OCI-LY7 (cell line): ENCODE measurements around the gene APBB1.

ENCODE experiments used
- EZH2phosphoT487 ChIP-seq: fragments of 200-600 bp; sonication (generic); IDR thresholded peaks from 2 replicates; pipeline ENCODE4 v1.6.1; 2018; ENCODE audit warnings: low read depth, borderline replicate concordance, mild to moderate bottlenecking, mixed run types, antibody characterized with exemption, low read length, moderate library complexity, mixed read lengths
- TF ChIP-seq, protein P1 (sequence below): fragments of 200-600 bp; sonication (generic); conservative IDR thresholded peaks from 2 replicates; pipeline ENCODE4 v1.5.1; 2014; ENCODE audit warnings: mild to moderate bottlenecking, antibody characterized with exemption, low read length, moderate library complexity, mixed read lengths

DNA sequence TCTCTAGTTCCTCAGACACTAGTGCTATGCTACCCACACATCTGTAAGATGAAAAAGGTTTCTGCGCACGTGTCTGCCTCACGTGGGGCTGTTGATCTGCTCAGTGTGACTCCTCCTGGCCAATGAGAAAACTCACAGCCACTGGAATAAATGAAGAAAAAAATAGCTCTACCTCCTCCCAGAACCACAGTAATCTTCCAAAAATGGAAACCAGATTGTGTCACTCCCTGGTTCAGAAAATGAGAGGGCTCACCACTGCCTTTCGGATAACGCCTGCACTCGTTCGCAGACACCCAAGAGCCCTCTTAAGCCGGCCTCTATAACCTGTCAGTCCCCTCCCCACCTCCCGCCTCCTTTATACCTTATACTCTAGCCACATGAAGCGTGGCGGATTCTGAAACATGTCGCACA lies 5.1 kb downstream of the APBB1 start:
- TF ChIP-seq, protein P1, sequence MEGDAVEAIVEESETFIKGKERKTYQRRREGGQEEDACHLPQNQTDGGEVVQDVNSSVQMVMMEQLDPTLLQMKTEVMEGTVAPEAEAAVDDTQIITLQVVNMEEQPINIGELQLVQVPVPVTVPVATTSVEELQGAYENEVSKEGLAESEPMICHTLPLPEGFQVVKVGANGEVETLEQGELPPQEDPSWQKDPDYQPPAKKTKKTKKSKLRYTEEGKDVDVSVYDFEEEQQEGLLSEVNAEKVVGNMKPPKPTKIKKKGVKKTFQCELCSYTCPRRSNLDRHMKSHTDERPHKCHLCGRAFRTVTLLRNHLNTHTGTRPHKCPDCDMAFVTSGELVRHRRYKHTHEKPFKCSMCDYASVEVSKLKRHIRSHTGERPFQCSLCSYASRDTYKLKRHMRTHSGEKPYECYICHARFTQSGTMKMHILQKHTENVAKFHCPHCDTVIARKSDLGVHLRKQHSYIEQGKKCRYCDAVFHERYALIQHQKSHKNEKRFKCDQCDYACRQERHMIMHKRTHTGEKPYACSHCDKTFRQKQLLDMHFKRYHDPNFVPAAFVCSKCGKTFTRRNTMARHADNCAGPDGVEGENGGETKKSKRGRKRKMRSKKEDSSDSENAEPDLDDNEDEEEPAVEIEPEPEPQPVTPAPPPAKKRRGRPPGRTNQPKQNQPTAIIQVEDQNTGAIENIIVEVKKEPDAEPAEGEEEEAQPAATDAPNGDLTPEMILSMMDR: no peak
- no peak for TF ChIP-seq EZH2phosphoT487
